GM18507 (cell line): Measurements from ENCODE around the gene SLC25A36.

Experiments
- DNase-seq: peaks from one replicate; pipeline ENCODE4 v3.0.0; 2011; ENCODE audit warnings: low read depth; ENCODE audit not compliant: insufficient read length; ENCODE audit errors: extremely low spot score
- FAIRE-seq: peaks from 2 replicates; lab custom pipeline; 2011; peaks lifted over from hg19 to GRCh38; lab: Jason Lieb, UNC

SLC25A36 gene, protein sequence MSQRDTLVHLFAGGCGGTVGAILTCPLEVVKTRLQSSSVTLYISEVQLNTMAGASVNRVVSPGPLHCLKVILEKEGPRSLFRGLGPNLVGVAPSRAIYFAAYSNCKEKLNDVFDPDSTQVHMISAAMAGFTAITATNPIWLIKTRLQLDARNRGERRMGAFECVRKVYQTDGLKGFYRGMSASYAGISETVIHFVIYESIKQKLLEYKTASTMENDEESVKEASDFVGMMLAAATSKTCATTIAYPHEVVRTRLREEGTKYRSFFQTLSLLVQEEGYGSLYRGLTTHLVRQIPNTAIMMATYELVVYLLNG

DNA sequence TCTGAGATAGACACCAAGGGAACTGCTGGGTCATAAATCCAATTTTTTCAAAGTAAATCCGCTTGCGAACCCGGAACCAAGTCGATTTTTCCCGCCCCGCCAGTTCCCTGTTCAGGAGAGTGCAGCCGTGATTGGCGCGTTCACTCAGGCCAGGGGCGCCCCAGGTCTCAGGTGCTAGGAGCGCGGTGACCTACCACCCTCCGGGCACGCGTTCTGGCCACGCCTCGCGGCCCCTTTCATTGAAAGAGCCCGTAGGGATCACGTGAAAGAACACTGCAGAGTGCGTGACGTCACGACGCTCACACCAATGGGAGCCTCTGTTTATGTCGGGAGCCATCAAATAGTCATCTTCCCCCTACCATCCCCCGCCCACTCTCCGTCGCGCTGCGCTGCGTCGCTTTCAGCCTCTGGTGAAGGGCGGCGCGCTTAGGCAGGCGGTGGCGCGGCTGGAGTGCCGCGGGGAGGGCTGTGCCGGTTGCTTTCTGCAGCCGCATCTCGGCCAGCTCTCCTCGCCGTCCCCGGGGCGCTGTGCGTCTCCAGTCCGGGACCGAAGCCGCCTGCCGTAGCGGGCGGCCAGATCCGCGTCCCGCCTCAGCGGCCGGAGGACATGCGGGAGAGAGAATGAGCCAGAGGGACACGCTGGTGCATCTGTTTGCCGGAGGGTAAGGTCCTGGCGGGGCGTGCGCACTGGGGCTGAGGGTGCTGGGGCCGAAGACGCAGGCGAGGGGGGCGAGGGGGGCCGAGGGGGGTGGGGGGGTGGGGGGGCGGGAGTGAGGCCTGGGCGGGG is at the start of gene SLC25A36:
SLC25A36 (plus strand) TSS at position 403 of the 787 bp plus-strand sequence; CDS start at position 622, 219 bp downstream.
- DNase-seq (peak; percentile 83), FAIRE-seq (peak; percentile 99)

DNA sequence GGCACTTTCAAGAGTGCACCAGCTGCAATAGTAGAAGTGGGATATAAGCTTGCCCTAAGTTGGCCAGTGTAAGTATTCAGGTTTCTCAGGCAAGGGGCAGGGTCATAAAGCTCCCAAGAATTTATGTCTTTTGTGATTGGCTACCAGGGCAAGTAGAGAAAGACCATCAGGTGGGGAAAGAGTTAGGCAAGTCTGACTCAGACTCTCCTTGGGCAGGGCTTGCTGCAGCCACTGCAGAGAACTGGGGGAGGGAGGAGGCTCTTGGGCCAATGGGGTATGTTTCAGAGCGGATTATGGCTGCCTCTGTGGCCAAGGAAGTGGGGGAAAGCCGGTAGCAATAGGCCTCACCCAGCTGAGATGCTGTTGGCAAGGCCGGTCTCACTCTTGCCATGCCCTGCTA is 44.6 kb upstream of the SLC25A36 start:
- DNase-seq, result no peak
- FAIRE-seq, result no peak

- DNase-seq, result peak; percentile 8
Observed at GRCh38 chr3:140898340-140899180, 43.1 kb upstream of the SLC25A36 start.

DNA sequence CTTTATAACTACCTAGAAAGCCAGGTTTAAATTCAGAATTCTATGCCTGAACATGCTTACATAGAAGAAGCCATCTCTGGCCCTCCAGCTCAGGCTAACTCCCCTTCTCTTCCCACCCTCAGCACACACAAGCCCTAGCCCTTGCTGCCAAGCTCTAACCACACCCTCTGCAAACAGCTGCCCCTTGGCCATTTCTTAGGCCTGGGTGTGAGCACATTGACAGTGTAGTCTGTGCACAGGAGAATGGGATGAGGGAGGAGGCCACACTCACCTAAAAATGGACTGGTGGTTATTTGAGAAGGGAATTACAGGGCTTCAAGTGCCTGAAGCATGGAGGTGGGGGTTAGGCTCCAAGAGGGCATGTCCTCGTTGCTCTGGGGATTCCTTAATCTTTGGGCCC is 42.3 kb upstream of the SLC25A36 start:
- DNase-seq (no peak), FAIRE-seq (no peak)

More at GRCh38 chr3:140898340-140899180, 43.1 kb upstream of the SLC25A36 start:
- peak; percentile 56 for FAIRE-seq

GRCh38 chr3:140902791-140903190 is 38.8 kb upstream of the SLC25A36 start:
- no peak for FAIRE-seq
- DNase-seq, result no peak

GRCh38 chr3:140903196-140903595 is 38.4 kb upstream of the SLC25A36 start:
- DNase-seq, result no peak
- FAIRE-seq, result no peak

GRCh38 chr3:140904521-140904920 is 37.1 kb upstream of the SLC25A36 start:
- DNase-seq (no peak), FAIRE-seq (no peak)

DNA sequence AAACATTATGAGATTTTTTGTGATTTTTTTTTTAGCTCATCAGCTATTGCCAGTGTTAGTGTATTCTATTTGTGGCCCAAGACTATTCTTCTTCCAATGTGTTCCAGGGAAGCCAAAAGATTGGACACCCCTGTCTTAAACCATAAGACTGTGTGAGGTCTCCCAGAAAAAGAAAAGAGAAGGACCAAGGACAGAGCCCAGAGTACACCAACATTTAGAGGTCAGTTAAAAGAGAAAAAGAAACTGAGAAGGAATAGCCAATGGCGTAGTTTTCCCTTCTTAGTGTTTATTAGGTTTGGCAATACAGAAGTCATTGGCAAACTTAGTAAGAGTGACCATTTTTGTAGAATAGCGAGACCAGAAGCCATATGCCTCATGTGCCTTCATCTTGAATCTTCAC is 36.1 kb upstream of the SLC25A36 start:
- no peak for FAIRE-seq
- no peak for DNase-seq

DNA sequence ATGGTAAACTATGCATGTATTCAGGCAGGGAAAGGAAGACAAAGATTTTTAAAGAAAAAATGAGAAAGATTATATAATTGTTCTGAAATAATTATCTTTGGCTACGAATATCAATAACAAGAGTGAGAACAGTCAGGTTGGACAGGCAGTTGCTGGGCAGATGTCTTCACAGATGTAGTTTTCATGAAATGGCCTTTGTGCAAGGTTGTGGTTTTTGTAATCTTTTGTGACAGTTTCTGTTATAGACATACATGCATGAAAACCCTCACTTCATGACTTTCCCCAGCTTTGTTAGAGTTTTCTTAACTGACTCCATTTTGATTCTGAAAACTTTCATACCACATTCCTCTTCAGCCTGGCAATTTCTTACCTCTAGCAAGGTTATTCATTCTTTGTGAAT is 34.9 kb upstream of the SLC25A36 start:
- FAIRE-seq, result peak; percentile 48
- no peak for DNase-seq

DNA sequence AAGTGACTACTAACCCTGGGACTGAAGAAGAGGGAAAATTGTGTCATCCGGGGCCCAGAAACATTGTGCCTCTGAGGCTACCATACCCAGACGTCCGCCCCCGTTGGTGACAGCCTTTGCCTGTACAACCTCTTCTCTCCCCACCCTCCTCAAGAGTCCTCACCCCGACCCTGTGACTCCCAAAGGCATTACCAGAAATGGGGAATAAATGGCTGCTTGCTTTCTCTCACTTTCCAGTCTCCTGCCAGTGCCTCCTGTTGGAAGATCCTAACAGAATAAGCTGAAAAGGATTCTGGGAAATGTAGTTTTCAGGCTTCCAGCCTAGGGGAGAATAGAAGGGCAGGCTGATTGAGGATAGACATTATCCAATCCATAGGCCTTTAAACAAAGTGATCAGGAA is 30.8 kb upstream of the SLC25A36 start:
- FAIRE-seq (no peak), DNase-seq (no peak)

DNA sequence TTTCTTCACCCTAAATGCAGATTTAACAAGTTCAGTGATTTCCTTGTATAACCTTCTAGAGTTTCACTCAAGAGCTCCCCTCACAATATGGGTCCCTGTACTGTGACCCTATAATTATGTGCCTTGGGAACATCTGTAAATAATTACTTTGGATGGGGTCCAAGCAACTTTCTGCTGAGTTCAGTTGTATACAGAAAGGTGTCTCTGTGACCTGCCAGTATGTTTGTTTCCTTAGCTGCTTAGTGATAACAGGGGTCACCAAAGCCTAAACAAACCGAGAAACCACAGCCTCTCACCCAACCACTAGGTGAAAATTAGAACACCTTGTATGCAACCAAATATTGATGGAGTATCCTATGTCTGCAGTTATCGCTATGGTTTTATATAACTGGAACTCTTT is 29.8 kb upstream of the SLC25A36 start:
- no peak for FAIRE-seq
- no peak for DNase-seq

GRCh38 chr3:140913728-140914127 is 27.9 kb upstream of the SLC25A36 start:
- DNase-seq (no peak), FAIRE-seq (no peak)

GRCh38 chr3:140914384-140914945 is 27.2 kb upstream of the SLC25A36 start:
- FAIRE-seq (no peak), DNase-seq (no peak)

DNA sequence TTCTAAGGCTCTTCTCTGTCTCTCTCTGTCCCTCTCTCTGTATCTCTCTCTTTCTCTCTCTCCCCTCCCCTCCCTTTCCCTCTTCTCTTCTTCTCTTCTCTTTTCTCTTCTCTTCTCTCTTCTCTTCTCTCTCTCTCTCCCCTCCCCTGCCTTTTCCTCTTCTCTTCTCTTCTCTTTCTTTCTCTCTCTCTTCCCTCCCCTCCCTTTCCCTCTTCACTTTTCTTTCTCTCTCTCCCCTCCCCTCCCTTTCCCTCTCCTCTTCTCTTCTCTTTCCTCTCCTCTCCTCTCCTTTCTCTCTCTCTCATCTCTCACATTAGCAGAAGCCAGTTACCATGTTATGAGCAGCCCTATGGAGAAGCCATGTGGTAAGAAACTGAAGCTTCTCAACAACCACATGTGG is 25.0 kb upstream of the SLC25A36 start:
- no peak for DNase-seq
- FAIRE-seq, result no peak

DNA sequence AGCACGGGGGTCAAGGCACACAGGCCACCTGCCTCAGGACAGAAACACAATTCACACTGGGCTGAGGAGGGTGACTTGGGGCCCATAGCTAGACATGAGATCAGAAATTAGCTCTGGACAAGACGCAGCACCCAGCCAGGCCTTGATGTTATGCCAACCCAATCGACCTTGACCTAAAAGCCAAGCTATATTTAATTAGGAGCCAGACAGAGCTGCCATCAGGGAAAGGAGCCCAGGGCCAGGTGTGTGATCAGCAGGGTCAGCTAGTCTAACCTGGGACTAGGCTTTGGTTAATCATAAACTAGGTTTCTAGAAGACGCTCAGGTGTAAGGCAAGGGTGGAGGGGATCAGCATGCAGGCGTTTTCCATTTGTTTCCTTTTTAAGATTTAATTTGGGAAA is 23.9 kb upstream of the SLC25A36 start:
- no peak for FAIRE-seq
- no peak for DNase-seq

DNA sequence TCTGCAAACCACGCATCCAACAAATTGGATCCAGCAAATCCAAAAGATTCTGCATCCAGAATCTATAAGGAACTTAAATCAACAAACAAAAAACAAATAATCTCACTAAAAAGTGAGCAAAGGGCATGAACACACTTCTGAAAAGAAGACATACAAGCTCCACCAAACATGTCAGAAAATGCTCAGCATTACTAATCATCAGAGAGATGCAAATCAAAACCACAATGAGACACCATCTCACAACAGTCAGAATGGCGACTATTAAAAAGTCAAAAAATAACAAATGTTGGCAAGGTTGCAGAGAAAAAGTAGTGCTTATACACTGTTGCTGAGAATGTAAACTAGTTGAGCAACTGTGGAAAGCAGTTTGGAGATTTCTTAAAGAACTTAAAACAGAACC is 21.6 kb upstream of the SLC25A36 start:
- FAIRE-seq (no peak), DNase-seq (no peak)

DNA sequence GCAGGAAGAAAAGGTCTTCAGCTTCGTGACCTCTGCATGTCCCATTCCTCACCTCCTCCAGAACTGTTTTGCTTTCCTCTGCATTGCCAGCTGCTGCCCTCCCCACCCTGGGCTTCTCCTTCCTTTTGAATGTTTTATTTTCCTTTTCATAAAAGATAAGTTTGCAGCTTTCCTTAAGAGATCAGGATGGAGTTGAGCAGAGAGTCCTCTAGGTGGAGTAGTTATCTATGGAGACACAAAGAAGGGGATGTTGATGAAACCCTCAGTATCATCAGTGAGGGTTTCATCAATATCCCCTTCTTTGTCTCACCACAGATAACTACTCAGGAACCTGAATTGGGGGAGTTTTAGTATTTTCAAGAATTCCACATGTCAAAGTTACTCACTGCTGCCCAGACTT is 19.0 kb upstream of the SLC25A36 start:
- DNase-seq, result no peak

DNA sequence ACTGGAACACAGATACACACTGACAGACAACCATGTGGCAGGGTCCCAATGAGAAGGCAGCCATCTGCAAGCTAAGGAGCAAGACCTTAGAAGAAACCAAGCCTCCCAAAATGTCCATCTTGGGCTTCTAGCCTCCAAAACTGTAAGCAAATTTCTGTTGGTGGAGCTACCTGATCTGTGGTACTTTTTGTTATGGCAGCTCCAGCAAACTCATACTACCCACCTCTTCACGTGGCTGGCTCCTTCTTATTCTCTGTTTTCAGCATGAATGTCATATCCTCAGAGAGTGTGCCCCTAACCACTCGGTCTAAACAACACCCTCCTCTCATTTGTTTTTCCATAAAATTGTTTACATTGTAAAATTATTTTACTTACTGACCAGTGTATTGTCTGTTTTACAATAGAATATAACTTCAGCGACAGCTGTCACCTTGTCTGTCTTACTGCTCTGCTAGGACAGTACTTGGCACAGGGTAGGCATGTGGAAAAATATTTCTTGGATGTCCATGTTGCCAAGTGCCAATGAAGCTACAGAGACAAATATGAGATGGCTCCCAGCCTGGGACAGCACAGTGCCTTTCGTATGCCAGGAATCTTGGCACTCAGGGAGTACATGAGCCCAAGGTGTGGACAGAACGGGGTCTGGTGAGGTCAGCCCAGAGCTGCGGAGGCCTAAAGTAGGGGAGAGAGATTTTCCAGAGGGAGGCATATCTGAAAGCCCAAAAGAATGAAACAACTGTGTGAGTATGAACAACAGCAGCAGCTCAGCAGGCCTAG is 17.4 kb upstream of the SLC25A36 start:
- FAIRE-seq (no peak), DNase-seq (no peak)

More for the DNA sequence above, 19.0 kb upstream of the SLC25A36 start:
- no peak for FAIRE-seq
